HG03342 (cell line): ENCODE data around the gene HOXB4.

ENCODE experiments used
- ATAC-seq: cut with Tn5 transposase; IDR thresholded peaks from one replicate; pipeline ENCODE4 v1.9.1; 2021; ENCODE audit warnings: mild to moderate bottlenecking, moderate library complexity; ENCODE audit not compliant: unreplicated experiment

The HOXB4 gene

GRCh38 chr17:48590607-48591161, 12.5 kb upstream of the HOXB4 start:
- ATAC-seq: no peak

GRCh38 chr17:48589831-48590606, 11.9 kb upstream of the HOXB4 start, which contains the start of gene HOXB3:
Gene HOXB3, minus strand, starts transcription at chr17:48590241. Its CDS starts 37,767 bp downstream, at chr17:48552474.
- ATAC-seq: no peak

GRCh38 chr17:48589060-48589830, 11.1 kb upstream of the HOXB4 start:
- no peak for ATAC-seq

GRCh38 chr17:48588528-48588927, 10.4 kb upstream of the HOXB4 start:
- no peak for ATAC-seq

- no peak for ATAC-seq
Observed at GRCh38 chr17:48588074-48588415, 9.9 kb upstream of the HOXB4 start.

GRCh38 chr17:48587276-48588073, 9.3 kb upstream of the HOXB4 start:
- ATAC-seq: no peak

GRCh38 chr17:48586355-48587258, 8.5 kb upstream of the HOXB4 start:
- ATAC-seq: no peak

GRCh38 chr17:48584223-48584741, 6.1 kb upstream of the HOXB4 start:
- ATAC-seq: no peak

GRCh38 chr17:48583708-48584222, 5.6 kb upstream of the HOXB4 start:
- ATAC-seq: no peak

GRCh38 chr17:48582750-48583069, 4.6 kb upstream of the HOXB4 start:
- no peak for ATAC-seq

- no peak for ATAC-seq
Observed at GRCh38 chr17:48579760-48580554, 1.8 kb upstream of the HOXB4 start.

- no peak for ATAC-seq
Observed at GRCh38 chr17:48579471-48579759, 1.3 kb upstream of the HOXB4 start.

- ATAC-seq: no peak
Observed at GRCh38 chr17:48578616-48579470, 693 bp upstream of the HOXB4 start.

- no peak for ATAC-seq
Observed at GRCh38 chr17:48577330-48577945, 712 bp downstream of the HOXB4 start.

- no peak for ATAC-seq
Observed at GRCh38 chr17:48576479-48577309, 1.5 kb downstream of the HOXB4 start.

- ATAC-seq: no peak
Observed at GRCh38 chr17:48575673-48576478, 2.3 kb downstream of the HOXB4 start.
